H9 (cell line): ENCODE data around the gene JUP. TPM values are rescaled to one million over a fixed set of nuclear protein-coding genes. Genes with fewer than 3 reads are reported as not detected.

Source experiments
- DNase-seq: peaks from one replicate; pipeline ENCODE4 v3.0.0-alpha.2; 2017
- H2AFZ ChIP-seq: one replicate; pipeline ENCODE4 v1.6.1; 2013; ENCODE audit warnings: mild to moderate bottlenecking, low read length, control low read depth, moderate library complexity
- H2AK5ac ChIP-seq: 2 replicates; pipeline ENCODE4 v1.6.1; 2013; ENCODE audit warnings: low read length, control low read depth, mixed read lengths; ENCODE audit not compliant: insufficient read length
- H2BK120ac ChIP-seq: one replicate; pipeline ENCODE4 v1.6.1; 2013; ENCODE audit warnings: low read depth, mild to moderate bottlenecking, low read length, control low read depth, inconsistent platforms; ENCODE audit not compliant: poor library complexity, severe bottlenecking
- H2BK12ac ChIP-seq: 2 replicates; pipeline ENCODE4 v1.6.1; 2013; ENCODE audit warnings: low read length, control low read depth, mixed read lengths, low read depth; ENCODE audit not compliant: insufficient read length
- H2BK15ac ChIP-seq: 2 replicates; pipeline ENCODE4 v1.6.1; 2013; ENCODE audit warnings: low read depth, low read length, control low read depth
- H2BK20ac ChIP-seq: one replicate; pipeline ENCODE4 v1.6.1; 2013; ENCODE audit warnings: low read depth, mild to moderate bottlenecking, low read length, control low read depth, inconsistent platforms; ENCODE audit not compliant: poor library complexity, severe bottlenecking
- H2BK5ac ChIP-seq: 2 replicates; pipeline ENCODE4 v1.6.1; 2013; ENCODE audit warnings: low read length, control low read depth, mixed read lengths; ENCODE audit not compliant: insufficient read length
- H3K14ac ChIP-seq: 2 replicates; pipeline ENCODE4 v1.6.1; 2013; ENCODE audit warnings: low read length, control low read depth; ENCODE audit not compliant: insufficient read depth
- H3K18ac ChIP-seq: 2 replicates; pipeline ENCODE4 v1.6.1; 2013; ENCODE audit warnings: low read depth, mild to moderate bottlenecking, mixed read lengths, low read length, control low read depth; ENCODE audit not compliant: insufficient read length
- H3K23ac ChIP-seq: 2 replicates; pipeline ENCODE4 v1.6.1; 2013; ENCODE audit warnings: low read length, control low read depth, mixed read lengths, low read depth; ENCODE audit not compliant: insufficient read length
- H3K23me2 ChIP-seq: 2 replicates; pipeline ENCODE4 v1.6.1; 2013; ENCODE audit warnings: low read depth, mild to moderate bottlenecking, mixed read lengths, low read length, control low read depth; ENCODE audit not compliant: insufficient read length, poor library complexity, severe bottlenecking
- H3K27ac ChIP-seq: 2 replicates; pipeline ENCODE4 v1.5.1; 2013; ENCODE audit warnings: low read length, control low read depth, mixed read lengths, low read depth; ENCODE audit not compliant: insufficient read length
- H3K27me3 ChIP-seq: 2 replicates; pipeline ENCODE4 v1.6.1; 2013; ENCODE audit warnings: low read length, control low read depth, inconsistent platforms; ENCODE audit not compliant: insufficient read depth
- H3K4ac ChIP-seq: 2 replicates; pipeline ENCODE4 v1.6.1; 2013; ENCODE audit warnings: low read depth, mild to moderate bottlenecking, control low read depth, inconsistent platforms, low read length, moderate library complexity
- H3K4me1 ChIP-seq: 2 replicates; pipeline ENCODE4 v1.6.1; 2013; ENCODE audit warnings: low read length, control low read depth, inconsistent platforms; ENCODE audit not compliant: insufficient read depth
- H3K4me2 ChIP-seq: 2 replicates; pipeline ENCODE4 v1.6.1; 2013; ENCODE audit warnings: low read length, control low read depth, mixed read lengths; ENCODE audit not compliant: insufficient read length, insufficient read depth
- H3K56ac ChIP-seq: 2 replicates; pipeline ENCODE4 v1.6.1; 2013; ENCODE audit warnings: low read depth, mild to moderate bottlenecking, mixed read lengths, low read length, control low read depth; ENCODE audit not compliant: insufficient read length
- H3K79me1 ChIP-seq: 2 replicates; pipeline ENCODE4 v1.6.1; 2013; ENCODE audit warnings: low read depth, mild to moderate bottlenecking, moderate library complexity, low read length, control low read depth, inconsistent platforms; ENCODE audit not compliant: insufficient read depth, poor library complexity, severe bottlenecking
- H3K79me2 ChIP-seq: 2 replicates; pipeline ENCODE4 v1.6.1; 2013; ENCODE audit warnings: low read length, control low read depth, inconsistent platforms; ENCODE audit not compliant: insufficient read depth
- H3K9ac ChIP-seq: 2 replicates; pipeline ENCODE4 v1.6.1; 2013; ENCODE audit warnings: low read length, control low read depth, mixed read lengths; ENCODE audit not compliant: insufficient read length; ENCODE audit errors: extremely low read depth
- H3K9me3 ChIP-seq: one replicate; pipeline ENCODE4 v1.6.1; 2013; ENCODE audit warnings: low read depth, low read length, inconsistent platforms; ENCODE audit not compliant: control insufficient read depth
- H3T11ph ChIP-seq: one replicate; pipeline ENCODE4 v1.6.1; 2013; ENCODE audit warnings: mild to moderate bottlenecking, low read length, control low read depth, inconsistent platforms
- H4K20me1 ChIP-seq: one replicate; pipeline ENCODE4 v1.6.1; 2013; ENCODE audit not compliant: control insufficient read depth, insufficient read length, insufficient read depth
- H4K5ac ChIP-seq: 2 replicates; pipeline ENCODE4 v1.6.1; 2013; ENCODE audit warnings: low read depth, mild to moderate bottlenecking, mixed read lengths, low read length, control low read depth; ENCODE audit not compliant: insufficient read length
- H4K8ac ChIP-seq: replicated peaks from 2 replicates; pipeline ENCODE4 v1.6.1; 2013; ENCODE audit warnings: low read length, control low read depth, mixed read lengths, low read depth; ENCODE audit not compliant: insufficient read length
- H4K91ac ChIP-seq: 2 replicates; pipeline ENCODE4 v1.6.1; 2013; ENCODE audit warnings: low read depth, mild to moderate bottlenecking, moderate library complexity, mixed read lengths, low read length, control low read depth; ENCODE audit not compliant: insufficient read length
- H3K27ac Mint-ChIP-seq, 3 experiments: 2 replicates in 2 of 3; 3 replicates in 1 of 3; pipeline ENCODE4 v1.8.0; 2020 to 2021; ENCODE audit warnings: mixed read lengths in 3 of 3, mild to moderate bottlenecking in 1 of 3, moderate library complexity in 1 of 3
- H3K27me3 Mint-ChIP-seq: 2 replicates; pipeline ENCODE4 v1.8.0; 2021; ENCODE audit warnings: low read depth, mild to moderate bottlenecking, moderate library complexity, mixed read lengths
- H3K36me3 Mint-ChIP-seq, 3 experiments: 2 replicates in 2 of 3; 3 replicates in 1 of 3; pipeline ENCODE4 v1.8.0; 2020 to 2021; ENCODE audit warnings: low read depth in 3 of 3, mixed read lengths in 3 of 3; ENCODE audit not compliant: insufficient read depth in 1 of 3
- H3K4me1 Mint-ChIP-seq, 2 experiments: 2 replicates each; pipeline ENCODE4 v1.8.0; 2020; ENCODE audit warnings: mixed read lengths in 2 of 2
- H3K4me3 Mint-ChIP-seq, 2 experiments: 2 replicates in 1 of 2; 3 replicates in 1 of 2; pipeline ENCODE4 v1.8.0; 2020 to 2021; ENCODE audit warnings: mild to moderate bottlenecking in 2 of 2, mixed read lengths in 2 of 2, moderate library complexity in 1 of 2
- H3K9me3 Mint-ChIP-seq, 2 experiments: 2 replicates in 1 of 2; 3 replicates in 1 of 2; pipeline ENCODE4 v1.8.0; 2020; ENCODE audit warnings: mild to moderate bottlenecking in 2 of 2, mixed read lengths in 2 of 2, moderate library complexity in 1 of 2
- WGBS: extraction: QIAGEN DNeasy Blood & Tissue Kit; methylation state at CpG from one replicate; pipeline ENCODE4 v1.1.7; 2013; ENCODE audit warnings: missing lambda C conversion rate, low lambda C conversion rate, mixed read lengths; ENCODE audit not compliant: insufficient read length; ENCODE audit errors: extremely low coverage; 5-methylcytosine and 5-hydroxymethylcytosine counted together
- total RNA-seq: library from RNA; stranded (reverse); gene quantifications from 2 replicates; pipeline ENCODE4 v1.2.1, GENCODE V29; 2021
- TF ChIP-seq, protein P1 (sequence below): fragments of 200-600 bp; sonication (generic); conservative IDR thresholded peaks from 3 replicates; pipeline ENCODE4 v1.8.0; 2021; ENCODE audit warnings: antibody characterized with exemption, mild to moderate bottlenecking

The JUP gene
- total RNA-seq, 1 experiment from 2014 or later = 90.1 TPM

- no peak overlapping the region; a peak in 1 of 5 replicates for H3K4me3 Mint-ChIP-seq
- H2BK12ac ChIP-seq = no peak overlapping the region
- no peak overlapping the region for H2AK5ac ChIP-seq
- no peaks in the 10 kb centered on the region for H3K27me3 ChIP-seq
- H2AFZ ChIP-seq = no peak overlapping the region
- peaks cover 8 to 13% of the 10 kb centered on the region in 2 experiments; a peak in 3 of 4 replicates for H3K4me1 Mint-ChIP-seq
- no peak overlapping the region for H3K27ac ChIP-seq
- H3K23me2 ChIP-seq = no peaks in the 10 kb centered on the region
- H3T11ph ChIP-seq = no peak overlapping the region
- H2BK5ac ChIP-seq = no peak overlapping the region
- WGBS = no CpG with 5 or more reads among the region's 7 CpGs
- H3K9ac ChIP-seq = no peak overlapping the region
- H3K4ac ChIP-seq = no peak overlapping the region
- H3K18ac ChIP-seq = no peak overlapping the region
- H3K9me3 Mint-ChIP-seq = no peaks in the 10 kb centered on the region
- H3K27me3 Mint-ChIP-seq = no peaks in the 10 kb centered on the region
- H3K4me2 ChIP-seq = no peak overlapping the region
- H4K91ac ChIP-seq = no peak overlapping the region
- no peaks in the 10 kb centered on the region for H3K4me1 ChIP-seq
- no peak overlapping the region for H3K23ac ChIP-seq
- no peak overlapping the region for H2BK20ac ChIP-seq
- no peaks in the 10 kb centered on the region for H3K79me2 ChIP-seq
- DNase-seq = no peak
- no peaks in the 10 kb centered on the region for H3K79me1 ChIP-seq
- H2BK15ac ChIP-seq = no peak overlapping the region
- H4K8ac ChIP-seq = no peak overlapping the region
- no peak overlapping the region for H3K56ac ChIP-seq
- no peak overlapping the region; a peak in 1 of 7 replicates for H3K27ac Mint-ChIP-seq
- TF ChIP-seq, protein P1, sequence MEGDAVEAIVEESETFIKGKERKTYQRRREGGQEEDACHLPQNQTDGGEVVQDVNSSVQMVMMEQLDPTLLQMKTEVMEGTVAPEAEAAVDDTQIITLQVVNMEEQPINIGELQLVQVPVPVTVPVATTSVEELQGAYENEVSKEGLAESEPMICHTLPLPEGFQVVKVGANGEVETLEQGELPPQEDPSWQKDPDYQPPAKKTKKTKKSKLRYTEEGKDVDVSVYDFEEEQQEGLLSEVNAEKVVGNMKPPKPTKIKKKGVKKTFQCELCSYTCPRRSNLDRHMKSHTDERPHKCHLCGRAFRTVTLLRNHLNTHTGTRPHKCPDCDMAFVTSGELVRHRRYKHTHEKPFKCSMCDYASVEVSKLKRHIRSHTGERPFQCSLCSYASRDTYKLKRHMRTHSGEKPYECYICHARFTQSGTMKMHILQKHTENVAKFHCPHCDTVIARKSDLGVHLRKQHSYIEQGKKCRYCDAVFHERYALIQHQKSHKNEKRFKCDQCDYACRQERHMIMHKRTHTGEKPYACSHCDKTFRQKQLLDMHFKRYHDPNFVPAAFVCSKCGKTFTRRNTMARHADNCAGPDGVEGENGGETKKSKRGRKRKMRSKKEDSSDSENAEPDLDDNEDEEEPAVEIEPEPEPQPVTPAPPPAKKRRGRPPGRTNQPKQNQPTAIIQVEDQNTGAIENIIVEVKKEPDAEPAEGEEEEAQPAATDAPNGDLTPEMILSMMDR = no peak
- no peak overlapping the region for H2BK120ac ChIP-seq
- H3K9me3 ChIP-seq = no peaks in the 10 kb centered on the region
- no peak overlapping the region for H3K14ac ChIP-seq
- no peaks in the 10 kb centered on the region for H4K20me1 ChIP-seq
- no peak overlapping the region for H4K5ac ChIP-seq
- H3K36me3 Mint-ChIP-seq = peaks cover 21 to 59% (median 52%) of the 10 kb centered on the region in 3 experiments; a peak in 6 of 7 replicates
Measured at GRCh38 chr17:41824086-41824485, 37.6 kb upstream of the JUP start.
